ENCODE results near the gene HHIP. TPM values are rescaled to one million over a fixed set of nuclear protein-coding genes. Genes with fewer than 3 reads are reported as not detected.

Gene HHIP
- total RNA-seq, 1 experiment from 2014 or later: 0.28 TPM

DNA sequence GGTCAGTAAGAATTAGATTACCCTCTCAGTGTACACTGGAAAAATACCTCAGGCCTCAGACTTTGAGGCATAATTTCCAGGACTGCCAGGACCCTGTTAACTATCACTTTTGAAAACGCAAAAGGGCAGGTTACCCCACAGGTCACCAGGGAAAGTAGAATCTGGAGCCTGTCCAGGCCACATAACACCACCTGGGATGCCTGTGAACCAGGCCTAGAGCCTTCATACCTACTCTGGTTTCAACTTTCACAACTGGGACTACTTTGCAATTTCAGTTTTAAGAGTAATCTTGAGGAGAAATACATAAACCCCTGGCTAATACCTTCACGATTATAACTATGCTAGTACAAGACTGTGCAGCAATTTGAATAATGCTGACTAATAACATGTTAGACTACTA lies 132.4 kb downstream of the HHIP start:
- no peak for DNase-seq (ENCODE audit: low spot score)
- TF ChIP-seq EZH2 (IDR thresholded peaks at IDR 0.05; ENCODE audit: borderline replicate concordance, low read depth, low read length, poor library complexity, severe bottlenecking): no peak
- TF ChIP-seq, protein P1, sequence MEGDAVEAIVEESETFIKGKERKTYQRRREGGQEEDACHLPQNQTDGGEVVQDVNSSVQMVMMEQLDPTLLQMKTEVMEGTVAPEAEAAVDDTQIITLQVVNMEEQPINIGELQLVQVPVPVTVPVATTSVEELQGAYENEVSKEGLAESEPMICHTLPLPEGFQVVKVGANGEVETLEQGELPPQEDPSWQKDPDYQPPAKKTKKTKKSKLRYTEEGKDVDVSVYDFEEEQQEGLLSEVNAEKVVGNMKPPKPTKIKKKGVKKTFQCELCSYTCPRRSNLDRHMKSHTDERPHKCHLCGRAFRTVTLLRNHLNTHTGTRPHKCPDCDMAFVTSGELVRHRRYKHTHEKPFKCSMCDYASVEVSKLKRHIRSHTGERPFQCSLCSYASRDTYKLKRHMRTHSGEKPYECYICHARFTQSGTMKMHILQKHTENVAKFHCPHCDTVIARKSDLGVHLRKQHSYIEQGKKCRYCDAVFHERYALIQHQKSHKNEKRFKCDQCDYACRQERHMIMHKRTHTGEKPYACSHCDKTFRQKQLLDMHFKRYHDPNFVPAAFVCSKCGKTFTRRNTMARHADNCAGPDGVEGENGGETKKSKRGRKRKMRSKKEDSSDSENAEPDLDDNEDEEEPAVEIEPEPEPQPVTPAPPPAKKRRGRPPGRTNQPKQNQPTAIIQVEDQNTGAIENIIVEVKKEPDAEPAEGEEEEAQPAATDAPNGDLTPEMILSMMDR (conservative IDR thresholded peaks at IDR 0.05; ENCODE audit: low read depth, low read length): no peak
- no peaks in the 10 kb centered on the region for H3K27me3 ChIP-seq (replicated peaks; ENCODE audit: insufficient read depth, low read depth, low read length, poor library complexity)
- no TSS peak for BruUV-seq (replicated peaks)
- intact Hi-C loops (cut with micrococcal nuclease; ENCODE audit: unreplicated experiment): no loop called here
- H3K36me3 ChIP-seq (ENCODE audit: insufficient read depth, low read length, poor library complexity, severe bottlenecking): no peaks in the 10 kb centered on the region
- ChIA-PET CTCF (no interaction called here), POLR2A (ENCODE audit: low non-redundant PET) (no interaction called here)
- H3K4me3 ChIP-seq (ENCODE audit: low read depth, low read length, poor library complexity, severe bottlenecking): no peak overlapping the region
- H3K27ac ChIP-seq (ENCODE audit: low read depth, low read length, poor library complexity, severe bottlenecking): no peak overlapping the region
- no peaks in the 10 kb centered on the region for H3K4me1 ChIP-seq (ENCODE audit: insufficient read depth, low read length, poor library complexity, severe bottlenecking)
- no peaks in the 10 kb centered on the region for H3K9me3 ChIP-seq (ENCODE audit: low read depth, low read length, poor library complexity, severe bottlenecking)

DNA sequence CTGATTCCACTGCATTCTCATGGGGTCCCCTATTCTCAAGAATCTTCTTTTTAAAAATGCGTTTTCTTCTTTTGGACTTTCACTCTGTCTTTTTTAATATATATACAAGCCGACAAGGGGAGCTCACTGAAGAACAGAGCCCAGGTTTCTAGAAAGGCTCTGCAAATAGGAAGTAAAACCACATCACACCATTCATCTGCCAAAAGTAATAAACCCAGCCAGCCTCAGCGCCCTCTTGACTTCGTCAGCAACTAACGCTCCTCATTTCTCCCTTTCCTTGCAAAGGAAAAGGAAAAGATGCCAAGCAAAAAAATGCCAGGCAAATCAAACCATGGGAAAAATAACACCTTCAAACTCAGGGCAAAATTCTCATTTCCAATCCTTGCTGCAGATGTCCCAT lies 136.4 kb downstream of the HHIP start:
- H3K4me1 ChIP-seq (ENCODE audit: insufficient read depth, low read length, poor library complexity, severe bottlenecking): no peaks in the 10 kb centered on the region
- intact Hi-C loops (cut with micrococcal nuclease; ENCODE audit: unreplicated experiment): no loop called here
- no peaks in the 10 kb centered on the region for H3K36me3 ChIP-seq (ENCODE audit: insufficient read depth, low read length, poor library complexity, severe bottlenecking)
- ChIA-PET POLR2A (ENCODE audit: low non-redundant PET) (no interaction called here), CTCF (no interaction called here)
- no TSS peak for BruUV-seq (replicated peaks)
- H3K27me3 ChIP-seq (replicated peaks; ENCODE audit: insufficient read depth, low read depth, low read length, poor library complexity): no peaks in the 10 kb centered on the region
- no peak for TF ChIP-seq EZH2 (IDR thresholded peaks at IDR 0.05; ENCODE audit: borderline replicate concordance, low read depth, low read length, poor library complexity, severe bottlenecking)
- TF ChIP-seq, protein P1 (conservative IDR thresholded peaks at IDR 0.05; ENCODE audit: low read depth, low read length): no peak
- DNase-seq (ENCODE audit: low spot score): no peak
- H3K4me3 ChIP-seq (ENCODE audit: low read depth, low read length, poor library complexity, severe bottlenecking): no peak overlapping the region
- no peaks in the 10 kb centered on the region for H3K9me3 ChIP-seq (ENCODE audit: low read depth, low read length, poor library complexity, severe bottlenecking)
- H3K27ac ChIP-seq (ENCODE audit: low read depth, low read length, poor library complexity, severe bottlenecking): no peak overlapping the region

DNA sequence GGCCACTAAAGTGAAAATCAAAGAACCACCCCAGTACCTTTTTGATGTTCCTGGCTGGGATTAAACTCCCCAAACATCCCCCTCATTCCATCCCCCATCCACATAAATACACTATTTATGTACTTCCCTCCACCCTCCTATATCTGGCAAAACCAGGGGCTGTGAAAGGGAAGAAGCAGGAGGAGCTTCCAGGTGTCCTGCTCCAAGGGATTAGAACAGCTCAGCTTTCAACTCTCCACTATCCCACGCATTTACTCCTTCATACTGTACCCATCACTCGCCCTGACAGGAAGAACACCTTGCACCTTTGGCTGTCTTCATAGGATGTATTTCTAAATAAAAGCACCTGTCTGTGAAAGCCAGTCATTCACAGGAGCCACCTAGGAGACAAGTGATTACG lies 140.0 kb downstream of the HHIP start:
- intact Hi-C loops (cut with micrococcal nuclease; ENCODE audit: unreplicated experiment): no loop called here
- no peaks in the 10 kb centered on the region for H3K27me3 ChIP-seq (replicated peaks; ENCODE audit: insufficient read depth, low read depth, low read length, poor library complexity)
- TF ChIP-seq, protein P1 (conservative IDR thresholded peaks at IDR 0.05; ENCODE audit: low read depth, low read length): no peak
- no peak for TF ChIP-seq EZH2 (IDR thresholded peaks at IDR 0.05; ENCODE audit: borderline replicate concordance, low read depth, low read length, poor library complexity, severe bottlenecking)
- no peak for DNase-seq (ENCODE audit: low spot score)
- no peaks in the 10 kb centered on the region for H3K36me3 ChIP-seq (ENCODE audit: insufficient read depth, low read length, poor library complexity, severe bottlenecking)
- ChIA-PET POLR2A (ENCODE audit: low non-redundant PET) (no interaction called here), CTCF (no interaction called here)
- H3K9me3 ChIP-seq (ENCODE audit: low read depth, low read length, poor library complexity, severe bottlenecking): no peaks in the 10 kb centered on the region
- H3K27ac ChIP-seq (ENCODE audit: low read depth, low read length, poor library complexity, severe bottlenecking): no peak overlapping the region
- no TSS peak for BruUV-seq (replicated peaks)
- no peak overlapping the region for H3K4me3 ChIP-seq (ENCODE audit: low read depth, low read length, poor library complexity, severe bottlenecking)
- no peaks in the 10 kb centered on the region for H3K4me1 ChIP-seq (ENCODE audit: insufficient read depth, low read length, poor library complexity, severe bottlenecking)

All from A673 (cell line).